Right ventricle myocardium superior (tissue), 1 donor: ENCODE results near the gene IFT43. TPM values are rescaled to one million over a fixed set of nuclear protein-coding genes. Genes with fewer than 3 reads are reported as not detected.

Experiments used
- ATAC-seq: fragments of 200-7000 bp; cut with Tn5 transposase; one replicate; pipeline ENCODE4 v1.9.1; 2020; ENCODE audit warnings: mild to moderate bottlenecking; ENCODE audit not compliant: poor library complexity
- DNase-seq: peaks from one replicate; pipeline ENCODE4 v3.0.0-alpha.2; 2020
- intact Hi-C: fragments of 100-400 bp; cut with DNase I; formaldehyde crosslinking; loops from one replicate; pipeline ENCODE4 v1.11.2; 2022
- total RNA-seq: library from RNA; stranded (reverse); fragmentation: NEBNext Ultra II Directional; extraction: Animal tissue kit (Norgen Biotek cat#: 25700); gene quantifications from one replicate; pipeline ENCODE4 v1.2.1, GENCODE V29; 2021
- donor health status: DM: no; HTN: yes; CAD: no; lungs with severe emphysema.

Gene IFT43
- total RNA-seq, 1 donor from 2014 or later = 25.1 TPM

DNA sequence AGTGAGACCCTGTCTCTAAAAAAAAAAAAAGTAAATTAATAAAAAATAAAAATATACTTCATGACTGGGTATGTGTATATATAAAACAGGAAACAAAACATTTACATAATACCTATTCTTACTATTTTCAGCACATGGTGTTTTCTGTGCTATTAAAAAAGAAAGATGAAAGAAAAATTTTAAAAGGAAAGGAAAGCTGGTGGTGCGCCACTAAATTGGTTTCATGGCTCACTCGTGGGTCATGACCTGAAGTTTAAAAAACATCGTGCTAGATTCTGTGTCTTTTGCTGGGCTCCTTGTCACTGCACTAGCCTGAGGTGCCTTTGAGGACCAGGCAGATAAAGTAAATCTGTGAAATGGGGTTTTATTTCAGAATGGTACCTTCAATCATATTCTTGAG lies 69.8 kb downstream of the IFT43 start:
- no peak for ATAC-seq
- DNase-seq = no peak
- intact Hi-C loops = no loop called here

DNA sequence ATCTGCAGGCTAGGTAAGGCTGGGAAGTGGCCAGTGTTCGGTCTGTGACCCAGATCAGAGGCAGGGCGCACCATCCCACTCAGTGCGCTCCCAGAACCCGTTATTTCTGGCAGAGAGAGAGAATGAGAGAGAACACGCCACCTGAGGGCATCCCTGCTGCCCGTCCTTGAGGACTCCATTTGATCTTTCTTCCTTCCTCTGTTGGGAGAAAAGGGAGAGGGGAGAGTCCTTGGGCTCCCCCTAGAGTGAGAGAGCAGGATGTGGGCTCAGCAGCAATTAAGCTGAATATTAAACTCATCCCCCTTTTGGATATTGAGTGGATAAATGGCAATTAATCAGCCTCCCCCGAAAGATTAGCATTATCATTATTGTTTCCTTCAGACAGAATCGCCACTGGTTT lies 70.6 kb downstream of the IFT43 start:
- intact Hi-C loops = no loop called here
- ATAC-seq (no peak), DNase-seq (no peak)

DNA sequence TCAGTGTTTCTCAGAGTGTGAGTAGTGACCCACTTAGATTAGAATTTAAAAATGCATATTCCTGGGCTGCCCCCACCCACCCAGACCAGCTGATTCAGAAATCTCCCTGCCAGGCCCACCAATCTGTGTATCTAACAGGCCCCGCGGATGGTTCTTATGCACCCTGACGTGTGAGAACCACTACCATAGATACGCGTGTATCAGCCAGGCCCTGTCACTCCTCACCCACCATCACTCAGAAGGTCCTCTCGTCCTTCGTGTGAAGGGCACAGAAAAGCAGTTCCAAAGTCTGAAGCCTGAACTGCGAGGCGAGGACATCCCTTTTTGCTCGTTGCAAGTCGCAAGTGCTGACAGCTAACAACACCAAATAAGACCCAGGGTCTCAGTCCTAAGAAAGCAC lies 72.4 kb downstream of the IFT43 start:
- ATAC-seq = no peak
- intact Hi-C loops = no loop called here

DNA sequence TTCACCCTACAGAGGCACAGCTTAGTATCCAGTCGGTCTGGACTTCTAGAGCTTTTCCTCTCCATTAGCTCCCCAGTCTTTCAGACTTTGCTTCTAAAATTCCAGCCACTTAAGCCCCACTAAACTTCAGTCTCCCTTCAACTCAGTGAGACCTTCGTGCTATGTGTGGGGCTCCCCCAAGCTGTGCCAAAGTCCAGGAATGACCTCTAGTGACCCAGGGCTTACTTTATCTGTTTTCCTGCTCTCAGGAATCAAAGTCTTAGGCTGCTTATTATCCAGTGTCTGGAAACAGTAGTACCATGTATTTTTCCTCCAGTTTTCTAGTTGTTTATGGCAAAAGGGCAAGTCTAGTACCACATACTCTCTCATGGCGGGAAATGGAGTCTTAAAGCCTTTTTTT lies 77.8 kb downstream of the IFT43 start:
- no peak for ATAC-seq
- intact Hi-C loops = no loop called here
- DNase-seq = no peak

More for the DNA sequence above, 72.4 kb downstream of the IFT43 start:
- no peak for DNase-seq

DNA sequence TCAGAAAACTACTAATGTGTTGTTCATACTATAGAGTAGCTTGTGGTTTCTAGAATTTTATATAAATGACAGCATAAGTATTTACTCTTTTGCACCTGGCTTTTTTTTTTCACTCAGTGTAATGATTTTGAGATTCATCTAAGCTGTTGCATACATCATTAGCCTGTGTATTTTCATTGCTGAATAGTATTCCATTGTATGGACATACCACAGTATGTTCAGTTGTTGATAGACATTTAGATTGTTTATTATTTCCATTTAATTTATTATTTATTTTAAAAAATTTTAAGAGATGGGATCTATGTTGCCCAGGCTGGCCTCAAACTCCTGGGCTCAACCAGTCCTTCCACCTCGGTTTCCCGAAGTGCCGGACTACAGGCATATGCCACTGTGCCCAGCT lies 80.0 kb downstream of the IFT43 start:
- ATAC-seq (no peak), DNase-seq (no peak)
- intact Hi-C loops = no loop called here

DNA sequence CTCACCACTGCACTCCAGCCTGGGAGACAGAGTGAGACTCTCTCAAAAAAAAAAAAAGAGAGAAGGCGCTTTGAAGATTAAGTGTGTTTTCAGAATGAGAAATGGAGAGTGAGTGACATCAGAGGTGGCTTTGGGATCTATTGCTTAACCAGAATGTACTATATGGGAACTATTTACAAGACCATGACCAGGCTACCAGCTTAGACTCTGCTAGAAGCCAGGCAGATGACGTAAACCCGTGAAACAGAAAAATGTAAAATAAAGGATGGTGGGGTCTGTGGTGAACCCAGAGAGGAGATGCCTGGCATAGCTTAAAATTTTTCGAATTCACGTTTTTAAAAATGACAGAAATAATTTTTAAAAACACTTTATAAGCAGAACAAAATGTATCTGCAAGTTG lies 82.0 kb downstream of the IFT43 start:
- ATAC-seq (no peak), DNase-seq (no peak)
- intact Hi-C loops = no loop called here

DNA sequence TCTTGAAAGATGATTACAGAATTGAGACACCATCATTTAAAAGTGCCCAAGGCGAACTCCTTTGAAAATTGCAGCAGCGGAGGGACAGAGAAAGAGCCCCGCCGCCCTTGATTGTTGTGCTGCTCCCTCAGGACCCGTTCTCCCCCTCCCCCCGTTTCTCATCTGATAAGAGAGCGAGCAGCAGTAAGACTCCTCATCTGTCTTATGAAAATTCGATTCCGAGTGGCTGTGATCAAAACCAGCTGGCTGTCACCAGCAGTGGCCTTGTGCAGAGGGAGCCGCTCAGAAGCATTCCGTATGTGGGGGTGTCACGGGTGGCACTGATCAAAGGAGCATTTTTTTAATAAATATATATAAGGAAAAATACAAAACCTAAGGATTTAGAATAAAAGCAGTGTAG lies 88.2 kb downstream of the IFT43 start:
- DNase-seq (no peak), ATAC-seq (no peak)
- intact Hi-C loops = no loop called here

DNA sequence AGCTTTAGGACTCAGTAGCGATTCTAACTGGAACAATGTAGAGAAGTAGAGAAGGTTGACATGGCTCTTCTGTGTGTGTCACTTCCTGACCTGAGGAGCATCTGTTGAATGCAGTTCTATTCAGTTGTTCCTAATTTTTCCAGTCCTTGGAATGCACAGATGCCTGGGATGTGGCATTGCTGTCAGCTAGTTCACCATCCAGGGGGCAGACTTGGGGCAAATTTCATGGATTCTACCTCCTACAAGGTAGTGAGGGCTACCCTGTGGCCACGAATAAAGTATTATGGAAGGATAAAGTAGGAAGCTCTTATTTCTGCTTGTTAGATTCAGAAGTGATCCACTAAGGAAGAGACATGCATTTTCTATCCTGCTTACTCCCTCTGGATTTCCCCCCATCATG lies 91.8 kb downstream of the IFT43 start:
- ATAC-seq (no peak), DNase-seq (no peak)
- intact Hi-C loops = no loop called here

DNA sequence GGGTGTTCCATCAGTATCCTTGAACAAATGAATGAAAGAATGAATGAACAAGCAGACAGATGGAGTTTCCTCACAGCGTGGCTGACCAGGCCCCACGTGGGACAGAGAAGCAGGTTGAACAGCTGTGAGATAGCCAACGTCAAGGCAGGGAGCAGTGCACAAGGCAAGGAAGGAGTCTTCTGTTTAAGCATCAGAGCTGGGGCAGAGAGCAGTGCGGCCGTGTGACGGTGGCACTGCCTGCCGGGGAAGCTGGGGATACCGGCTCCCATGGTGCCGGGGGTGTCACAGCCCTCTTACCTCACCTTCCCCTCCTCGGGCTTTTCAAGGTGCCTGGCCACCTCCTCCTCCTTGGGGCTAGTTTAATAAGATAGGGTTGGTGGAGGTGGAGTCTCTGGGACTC lies 92.9 kb downstream of the IFT43 start:
- ATAC-seq (no peak), DNase-seq (no peak)
- intact Hi-C loops = no loop called here

DNA sequence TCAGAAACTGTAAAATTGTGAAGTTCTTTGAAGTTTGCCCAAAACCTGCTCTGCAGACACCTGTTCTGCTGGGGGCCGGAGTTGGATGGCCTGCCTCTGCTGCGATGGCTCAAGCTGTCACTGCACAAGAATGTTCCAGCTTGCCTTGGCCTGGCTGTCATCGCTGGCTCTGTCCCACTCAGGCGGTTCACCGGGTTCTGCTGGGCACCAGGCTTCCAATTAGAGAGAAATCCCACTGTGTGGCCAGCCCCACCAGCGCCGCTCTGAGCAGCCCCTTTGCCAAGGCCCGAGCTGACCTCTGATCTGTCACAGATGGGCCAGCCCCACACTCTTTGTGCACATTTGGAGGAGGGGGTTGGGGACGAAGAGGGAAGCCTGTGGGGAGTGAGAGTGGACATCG lies 94.5 kb downstream of the IFT43 start:
- intact Hi-C loops = no loop called here
- ATAC-seq (peak; percentile 81), DNase-seq (no peak)

DNA sequence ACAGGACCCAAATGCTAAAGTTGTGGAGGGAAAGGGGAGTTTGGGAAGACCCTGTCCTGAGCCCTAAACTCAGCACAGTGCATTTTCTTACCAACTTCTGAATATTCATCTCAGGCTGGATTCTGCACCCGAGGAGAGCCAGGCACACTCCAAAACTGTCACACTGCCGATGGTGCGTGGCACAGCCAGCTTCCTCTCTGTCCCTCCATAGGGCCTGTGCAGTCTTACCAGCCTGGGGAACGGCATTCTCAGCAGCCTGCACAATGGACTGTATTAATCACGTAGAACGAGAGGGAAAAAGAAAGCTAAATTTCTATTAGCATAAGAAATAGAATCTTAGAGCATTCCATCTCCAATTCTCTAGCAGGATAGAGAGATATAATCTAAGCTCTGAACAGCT lies 94.9 kb downstream of the IFT43 start:
- DNase-seq (no peak), ATAC-seq (no peak)
- intact Hi-C loops = no loop called here

DNA sequence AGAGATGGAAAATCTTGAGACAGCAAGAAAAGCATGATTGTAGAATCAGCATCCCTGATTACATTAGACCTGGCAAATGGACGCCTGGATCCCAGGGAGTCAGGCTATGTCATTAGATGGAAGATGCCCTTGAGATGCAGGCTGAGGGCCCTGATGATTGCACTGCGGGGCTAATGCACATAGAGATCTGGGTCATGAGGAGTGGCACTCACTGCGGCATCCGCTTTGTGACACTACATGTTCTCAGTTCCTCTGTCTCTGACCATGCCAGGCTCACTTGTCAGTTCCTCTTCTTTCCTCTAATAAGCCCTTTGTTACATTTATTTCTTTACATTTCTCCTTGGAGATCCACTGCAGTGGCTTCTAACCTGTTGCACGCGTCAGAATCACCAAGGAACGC lies 96.1 kb downstream of the IFT43 start:
- intact Hi-C loops = no loop called here
- no peak for DNase-seq
- ATAC-seq = no peak

DNA sequence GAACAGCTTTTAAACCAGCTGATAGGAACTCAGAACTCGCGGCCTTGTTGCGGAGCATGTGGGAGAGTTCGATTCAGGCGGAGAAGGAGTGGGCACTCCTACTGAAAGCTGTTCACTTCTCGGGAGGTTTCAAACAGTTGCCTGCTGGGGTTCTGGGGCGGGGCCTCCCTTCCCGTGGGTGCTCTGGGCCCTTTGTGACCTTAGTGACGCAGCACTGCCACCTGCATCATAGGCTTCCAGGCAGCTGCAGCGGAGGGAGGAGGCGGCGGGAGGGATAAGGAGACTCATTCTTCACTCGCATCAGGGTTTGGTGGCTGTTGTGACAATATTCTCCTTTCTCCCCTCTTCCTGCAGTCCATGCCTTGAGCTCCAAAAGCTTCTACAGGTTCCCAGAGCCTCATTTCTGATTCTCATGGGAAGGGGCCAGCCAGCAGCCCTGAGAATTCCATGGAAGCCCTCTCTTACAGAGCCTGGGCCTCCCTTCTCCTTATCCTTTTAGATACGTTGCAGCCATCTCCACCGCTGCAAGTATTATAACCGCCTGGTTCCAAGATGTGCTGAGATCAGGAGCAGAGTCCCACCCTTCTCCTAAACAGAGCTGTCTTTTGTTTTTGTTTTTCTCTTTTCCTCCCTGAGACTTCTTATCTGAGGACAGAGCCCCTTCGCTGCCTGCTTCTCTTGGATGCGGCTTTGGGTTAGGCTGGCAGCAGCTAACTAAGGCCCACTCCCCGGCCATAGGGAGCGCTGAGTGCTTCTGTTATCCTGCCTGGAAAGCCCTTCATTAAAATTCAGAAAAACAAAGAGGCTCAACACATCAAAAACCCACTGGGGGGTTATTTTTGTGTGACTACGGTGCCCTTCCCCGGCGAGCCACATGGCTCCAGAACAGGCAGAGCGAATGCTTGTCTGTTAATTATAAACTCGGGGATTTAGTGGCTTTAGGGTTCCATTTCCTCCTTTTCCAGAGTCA lies 98.5 kb downstream of the IFT43 start:
- DNase-seq (no peak), ATAC-seq (no peak)
- intact Hi-C loops = no loop called here

DNA sequence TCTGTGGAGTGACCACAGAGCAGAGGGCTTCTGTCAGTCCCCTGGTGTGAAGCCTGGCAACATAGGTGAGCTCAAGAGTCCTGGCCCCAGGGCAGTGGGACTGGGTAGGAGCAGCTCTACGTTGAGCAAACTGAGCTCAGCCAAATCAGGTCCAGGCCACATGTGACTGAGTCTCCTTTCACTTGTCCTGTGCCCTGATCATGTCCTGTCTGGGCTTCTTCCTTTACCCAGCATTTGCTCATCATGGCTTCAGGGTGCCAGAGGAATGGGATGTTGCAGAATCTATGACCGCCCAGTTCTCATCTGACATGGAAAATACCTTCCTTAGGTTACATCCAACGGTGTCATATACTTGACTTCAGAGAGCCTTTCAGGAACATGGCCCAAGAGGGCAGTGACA lies 99.8 kb downstream of the IFT43 start:
- ATAC-seq (no peak), DNase-seq (no peak)
- intact Hi-C loops = no loop called here

DNA sequence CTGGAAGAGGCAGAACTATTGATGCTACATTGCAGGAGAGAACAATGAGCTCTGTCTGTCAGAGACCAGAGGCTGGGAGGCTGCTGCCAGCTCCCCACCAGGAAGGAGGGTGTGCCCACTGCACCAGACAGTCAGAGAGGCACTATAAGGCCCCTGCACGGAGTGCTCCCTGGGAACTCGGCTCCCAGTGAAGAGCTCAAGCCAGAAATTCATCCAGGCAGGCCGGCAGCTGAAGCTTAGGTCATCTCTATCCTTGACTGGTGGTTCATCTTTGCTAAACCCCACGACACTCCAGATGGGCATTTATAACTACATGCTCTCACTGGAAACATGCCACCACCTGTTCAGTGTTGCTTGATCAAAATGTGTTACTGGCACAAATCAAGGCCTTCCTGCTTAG lies 101.1 kb downstream of the IFT43 start:
- ATAC-seq (no peak), DNase-seq (no peak)
- intact Hi-C loops = no loop called here

DNA sequence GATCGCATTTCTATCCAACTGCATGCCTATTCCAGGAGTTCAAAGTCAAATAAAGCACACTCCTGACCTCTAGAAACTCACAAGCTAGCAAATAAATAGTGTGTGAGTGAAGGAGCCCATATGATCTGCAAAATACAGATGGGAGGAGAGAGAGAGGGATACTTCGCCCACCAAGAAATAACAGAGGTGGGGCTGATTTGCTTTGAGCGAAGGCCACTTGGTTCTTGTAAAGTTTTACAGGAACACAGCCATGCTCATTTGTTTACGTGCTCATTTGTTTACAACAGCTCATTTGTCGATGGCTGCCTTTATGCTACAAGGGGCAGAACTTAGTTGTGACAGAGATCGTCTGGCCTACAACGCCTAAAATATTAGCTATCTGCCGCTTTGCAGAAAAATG lies 102.8 kb downstream of the IFT43 start:
- ATAC-seq (no peak), DNase-seq (no peak)
- intact Hi-C loops = no loop called here

DNA sequence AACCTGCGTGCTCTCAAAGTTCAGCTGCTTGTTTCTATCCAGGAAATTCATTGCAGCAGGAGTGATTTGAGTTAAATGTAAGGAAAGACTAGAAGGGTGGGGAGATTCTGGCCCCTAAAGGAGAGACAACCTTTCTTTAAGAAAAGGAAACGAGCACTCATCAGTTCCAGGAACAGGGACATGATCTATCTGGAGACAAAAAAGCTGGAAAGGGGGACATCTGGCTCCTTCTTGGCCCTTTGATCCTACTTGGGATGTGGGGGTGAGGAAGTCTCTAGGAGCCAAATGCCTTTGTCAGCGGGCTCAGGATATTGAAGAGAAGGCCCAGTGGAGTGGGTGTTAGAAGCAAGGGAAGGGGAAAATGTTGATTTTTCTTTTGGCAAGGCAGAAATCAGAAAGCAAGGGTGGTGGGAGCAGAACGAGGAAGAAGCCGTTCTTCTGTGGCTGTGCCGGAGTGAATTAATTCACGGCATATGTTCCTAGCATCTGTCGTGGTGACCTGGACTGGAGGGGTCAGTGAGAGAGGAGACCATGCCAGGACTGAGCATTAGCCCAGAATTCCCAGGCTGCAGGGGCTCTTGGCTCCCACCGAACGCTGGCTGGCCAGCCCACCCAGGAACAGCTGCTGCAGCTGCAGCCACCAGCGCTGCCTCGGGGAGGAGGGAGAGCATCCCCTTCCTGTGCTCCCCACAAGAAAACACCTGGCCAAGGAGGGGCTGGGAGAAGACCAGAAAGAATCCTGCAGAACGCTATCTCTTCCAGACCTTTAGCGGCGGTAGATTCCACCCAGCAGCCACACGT lies 103.4 kb downstream of the IFT43 start:
- ATAC-seq = peak; percentile 50
- intact Hi-C loops = no loop called here
- no peak for DNase-seq

DNA sequence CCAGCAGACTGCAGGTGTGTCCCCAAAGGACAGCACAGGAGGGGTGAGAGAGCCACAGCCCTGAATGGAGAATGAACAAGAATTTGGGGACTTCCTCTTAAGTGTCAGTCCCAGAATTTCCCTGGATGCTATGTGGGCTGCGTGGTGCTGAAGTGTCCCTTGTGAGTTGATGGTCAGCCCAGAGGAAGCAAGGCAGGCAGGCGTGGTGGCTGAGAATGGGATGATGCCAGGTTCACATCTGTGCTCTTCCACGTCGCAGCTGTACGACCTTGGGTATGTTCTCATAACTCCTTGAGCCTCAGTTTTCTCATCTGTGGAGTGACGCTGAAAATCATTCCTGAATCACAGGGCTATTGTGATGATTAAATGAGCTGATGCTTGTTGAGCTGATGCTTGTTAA lies 104.0 kb downstream of the IFT43 start:
- no peak for DNase-seq
- peak; percentile 50 for ATAC-seq
- intact Hi-C loops = no loop called here

DNA sequence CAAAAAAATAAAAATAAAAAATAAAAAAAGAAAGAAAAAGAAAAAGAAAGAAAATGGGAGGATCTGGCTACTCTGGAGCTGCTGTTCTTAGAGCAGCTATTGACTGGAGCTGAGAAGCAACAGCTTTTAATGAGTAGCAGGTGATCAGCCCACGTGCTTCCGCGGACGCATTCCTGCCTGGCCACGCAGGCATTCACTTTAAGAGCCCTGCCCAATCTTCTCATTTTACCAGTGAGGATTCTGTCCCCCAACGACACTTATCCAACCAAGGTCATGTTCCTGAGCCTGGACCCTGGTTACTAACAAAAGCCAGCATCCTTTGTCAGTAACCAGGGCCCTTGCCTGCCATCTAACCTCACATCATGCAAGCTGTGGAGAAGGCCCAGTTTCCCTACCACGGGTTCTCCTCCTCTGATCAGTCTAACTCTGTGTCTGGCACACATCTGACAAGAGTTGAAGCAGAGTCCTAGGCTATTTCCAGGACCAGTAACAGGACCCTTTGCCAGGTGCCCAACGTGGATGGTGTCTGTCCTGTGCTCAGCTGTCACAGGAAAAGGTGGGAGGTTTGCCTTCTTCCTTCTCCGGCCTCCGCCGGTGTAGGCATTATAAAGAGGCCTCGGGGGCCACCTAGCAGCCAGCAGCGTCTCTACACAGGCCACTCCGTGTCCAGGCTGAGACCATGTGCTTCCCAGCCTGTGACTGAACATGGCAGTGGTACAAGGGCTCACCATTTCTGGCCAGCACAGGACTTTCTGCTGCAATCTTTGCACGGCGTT lies 105.2 kb downstream of the IFT43 start:
- ATAC-seq (peak; percentile 89), DNase-seq (peak; percentile 72)
- intact Hi-C loops = no loop called here
